GM12878 (cell line): Measurements from ENCODE around the gene SMIM44. TPM values are rescaled to one million over a fixed set of nuclear protein-coding genes. Genes with fewer than 3 reads are reported as not detected.

ENCODE experiments used
- ATAC-seq: fragments of 200-7000 bp; cut with Tn5 transposase; 3 replicates; pipeline ENCODE4 v1.9.1; 2020; ENCODE audit warnings: mild to moderate bottlenecking, moderate library complexity
- BruUV-seq: library from RNA; stranded (reverse); fragments of 400-500 nt; replicated peaks from 2 replicates; lab custom pipeline; 2021; lab: Mats Ljungman, UMichigan
- CTCF ChIA-PET: fragments of 300-600 bp; sonication (Branson Sonifier 250); formaldehyde crosslinking; extraction: SDS; loops from one replicate; lab custom pipeline; 2021; ENCODE audit warnings: inconsistent platforms; lab: Yijun Ruan, JAX
- POLR2A ChIA-PET: fragments of 350-600 bp; formaldehyde crosslinking; extraction: SDS; loops from one replicate; lab custom pipeline; 2021; ENCODE audit warnings: inconsistent platforms; lab: Charles Lee
- RAD21 ChIA-PET: fragments of 300-600 bp; sonication (Branson Sonifier 250); formaldehyde crosslinking; loops from one replicate; lab custom pipeline; 2023; ENCODE audit warnings: antibody characterized with exemption; ENCODE audit not compliant: unreplicated experiment; lab: Charles Lee
- SMC1A ChIA-PET: fragments of 300-600 bp; sonication (Branson Sonifier 250); formaldehyde crosslinking; loops from one replicate; lab custom pipeline; 2023; ENCODE audit not compliant: unreplicated experiment, uncharacterized antibody; lab: Charles Lee
- DNase-seq: peaks from one replicate; pipeline ENCODE4 v3.0.0-alpha.2; 2011; ENCODE audit warnings: low read depth, low spot score
- FAIRE-seq: peaks from 3 replicates; lab custom pipeline; 2011; peaks lifted over from hg19 to GRCh38; lab: Jason Lieb, UNC
- H2AFZ ChIP-seq: 2 replicates; pipeline ENCODE4 v1.6.0; 2011; ENCODE audit warnings: low read depth, low read length, control low read depth; ENCODE audit not compliant: control insufficient read depth
- H3K27ac ChIP-seq: 2 replicates; pipeline ENCODE4 v1.5.1; 2011; ENCODE audit warnings: control low read depth; ENCODE audit not compliant: control insufficient read depth, insufficient read depth
- H3K27me3 ChIP-seq, 2 experiments: replicated peaks in 1 of 2; 2 replicates each; pipeline versions ENCODE4 v1.6.0 to v1.6.1; 2011; ENCODE audit warnings: low read length in 1 of 2; ENCODE audit not compliant: control insufficient read depth in 2 of 2, insufficient read depth in 2 of 2
- H3K36me3 ChIP-seq, 2 experiments: 2 replicates each; pipeline ENCODE4 v1.5.1; 2011; ENCODE audit warnings: low read length in 1 of 2; ENCODE audit not compliant: control insufficient read depth in 2 of 2, insufficient read depth in 2 of 2
- H3K4me1 ChIP-seq: 2 replicates; pipeline ENCODE4 v1.6.1; 2011; ENCODE audit warnings: mild to moderate bottlenecking, low read length, moderate library complexity, mixed read lengths; ENCODE audit not compliant: control insufficient read depth, insufficient read depth
- H3K4me2 ChIP-seq: 2 replicates; pipeline ENCODE4 v1.6.0; 2011; ENCODE audit warnings: control low read depth; ENCODE audit not compliant: control insufficient read depth, insufficient read depth
- H3K4me3 ChIP-seq: fragments of 200-600 bp; sonication (generic); 2 replicates; pipeline ENCODE4 v1.5.1; 2016
- H3K79me2 ChIP-seq: 2 replicates; pipeline ENCODE4 v1.6.0; 2011; ENCODE audit warnings: low read length; ENCODE audit not compliant: control insufficient read depth, insufficient read depth
- H3K9ac ChIP-seq: 2 replicates; pipeline ENCODE4 v1.8.0; 2011; ENCODE audit warnings: low read length, control low read depth, mixed read lengths; ENCODE audit not compliant: control insufficient read depth, insufficient read depth
- H3K9me3 ChIP-seq: replicated peaks from 3 replicates; pipeline ENCODE4 v1.5.1; 2011; ENCODE audit warnings: mild to moderate bottlenecking, low read length; ENCODE audit not compliant: control insufficient read depth, insufficient read depth
- H4K20me1 ChIP-seq: 2 replicates; pipeline ENCODE4 v1.6.0; 2011; ENCODE audit not compliant: control insufficient read depth, insufficient read depth
- E2F8 ChIP-seq: fragments of 450-650 bp; IDR thresholded peaks from 2 replicates; pipeline ENCODE4 v1.6.1; 2018; ENCODE audit warnings: mild to moderate bottlenecking, low read depth, moderate library complexity; ENCODE audit not compliant: partially characterized antibody
- JUNB ChIP-seq: IDR thresholded peaks from 2 replicates; pipeline ENCODE4 v1.6.1; 2016; ENCODE audit warnings: antibody characterized with exemption, mild to moderate bottlenecking
- POLR2A ChIP-seq: IDR thresholded peaks from 2 replicates; pipeline ENCODE4 v1.6.1; 2011; ENCODE audit warnings: low read depth, mild to moderate bottlenecking, low read length
- SKIL ChIP-seq: fragments of 450-650 bp; IDR thresholded peaks from 2 replicates; pipeline ENCODE4 v1.6.1; 2017; ENCODE audit warnings: mild to moderate bottlenecking, low read depth, inconsistent platforms; ENCODE audit not compliant: poor library complexity, severe bottlenecking
- ZBTB4 ChIP-seq: fragments of 450-650 bp; formaldehyde crosslinking; IDR thresholded peaks from 2 replicates; pipeline ENCODE4 v1.4.0; 2022; ENCODE audit warnings: mild to moderate bottlenecking, moderate library complexity
- WGBS: methylation state at CpG from one replicate; pipeline ENCODE4 v1.1.6; 2016; ENCODE audit warnings: low lambda C conversion rate; ENCODE audit not compliant: insufficient replicate concordance, insufficient coverage; ENCODE audit errors: missing lambda C conversion rate; 5-methylcytosine and 5-hydroxymethylcytosine counted together
- in situ Hi-C: fragments of 300-500 bp; cut with MboI; formaldehyde crosslinking; loops from 9 replicates; pipeline ENCODE4 v1.14.3; 2018; ENCODE audit warnings: mixed read lengths
- intact Hi-C: fragments of 100-400 bp; cut with micrococcal nuclease; formaldehyde crosslinking; loops from one replicate; pipeline ENCODE4 v1.14.2; 2022; ENCODE audit not compliant: unreplicated experiment
- polyA plus RNA-seq, 11 experiments: library from polyadenylated mRNA; depleted of rRNA in 4 of 11; unstranded in 6 of 11; stranded (reverse) in 5 of 11; fragments of >200 nt; fragmentation: Nextera tagmentation in 4 of 11; fragmentation: Illumina TruSeq in 1 of 11; extraction: Ambion mirVana in 4 of 11; extraction: Trizol in 1 of 11; gene quantifications; 1 replicate in 1 of 11; 2 replicates in 10 of 11; pipeline versions ENCODE4 v1.2.1 to v1.2.3, GENCODE V29; 2011 to 2016; ENCODE audit warnings: inconsistent platforms in 2 of 11, missing spikeins in 2 of 11, low read depth in 1 of 11
- total RNA-seq, 4 experiments: library from RNA; depleted of rRNA in 3 of 4; stranded (reverse); fragments of >200 nt in 3 of 4; fragmentation: Illumina TruSeq in 1 of 4; extraction: Trizol in 1 of 4; gene quantifications; 2 replicates each; pipeline versions ENCODE4 v1.2.1 to v1.2.3, GENCODE V29; 2013 to 2021

SMIM44 gene
- total and polyA plus RNA-seq, 10 of the 15 experiments (the other 5 are each of a cell fraction or from before 2014, with no cell fraction given) = not detected

- no peak for TF ChIP-seq E2F8
- TF ChIP-seq JUNB = no peak
- TF ChIP-seq SKIL = no peak
Measured at GRCh38 chr19:3512562-3513228, 29.5 kb upstream of the SMIM44 start (continued).

- H3K9ac ChIP-seq = no peak overlapping the region
- no peak overlapping the region for H3K27ac ChIP-seq
- in situ Hi-C loops (no loop called here), intact Hi-C loops (no loop called here)
- 93% methylated on average over 26 of the region's 26 CpGs for WGBS
- no peaks in the 10 kb centered on the region for H4K20me1 ChIP-seq
- DNase-seq (no peak), FAIRE-seq (no peak), ATAC-seq (no peak)
- BruUV-seq = no TSS peak
- no peak overlapping the region for H3K4me3 ChIP-seq
- no peak for TF ChIP-seq ZBTB4
- peak; percentile 29; the same call in 1 of the 2 replicates for TF ChIP-seq POLR2A
- peaks cover 0 to 1% of the 10 kb centered on the region in 2 experiments; a peak in 3 of 4 replicates for H3K36me3 ChIP-seq
- H3K79me2 ChIP-seq = peaks cover 42% of the 10 kb centered on the region
- H3K4me2 ChIP-seq = no peak overlapping the region
- peaks cover 12% of the 10 kb centered on the region; the same call in 1 of the 2 replicates for H3K4me1 ChIP-seq
- H3K27me3 ChIP-seq = no peaks in the 10 kb centered on the region
- H2AFZ ChIP-seq = no peak overlapping the region
- ChIA-PET RAD21 (no interaction called here), CTCF (no interaction called here), SMC1A (no interaction called here), POLR2A (no interaction called here)
- H3K9me3 ChIP-seq = no peaks in the 10 kb centered on the region
Measured at GRCh38 chr19:3511506-3512251, 28.4 kb upstream of the SMIM44 start.
